Trophoblast cell (in vitro differentiated cells and primary cell): Measurements from ENCODE around the gene CA11.

Experiments used
- DNase-seq, 2 donors: peaks; one replicate each; pipeline ENCODE4 v3.0.0-alpha.2; 2016
- H2AFZ ChIP-seq: 2 replicates; pipeline ENCODE4 v1.6.1; 2013; ENCODE audit warnings: low read length, moderate library complexity, mild to moderate bottlenecking; ENCODE audit not compliant: insufficient read depth, poor library complexity
- H2AK5ac ChIP-seq: 2 replicates; pipeline ENCODE4 v1.6.1; 2013; ENCODE audit warnings: mild to moderate bottlenecking, low read length
- H2BK120ac ChIP-seq: 2 replicates; pipeline ENCODE4 v1.6.1; 2013; ENCODE audit warnings: low read length, mild to moderate bottlenecking, moderate library complexity; ENCODE audit not compliant: insufficient read depth, poor library complexity
- H2BK12ac ChIP-seq: 2 replicates; pipeline ENCODE4 v1.6.1; 2013; ENCODE audit warnings: mild to moderate bottlenecking, low read length, moderate library complexity
- H2BK5ac ChIP-seq: 2 replicates; pipeline ENCODE4 v1.6.1; 2013; ENCODE audit warnings: low read length, low read depth, moderate library complexity, mild to moderate bottlenecking; ENCODE audit not compliant: poor library complexity
- H3K14ac ChIP-seq: 2 replicates; pipeline ENCODE4 v1.6.1; 2013; ENCODE audit warnings: mild to moderate bottlenecking, low read length
- H3K18ac ChIP-seq: 2 replicates; pipeline ENCODE4 v1.6.1; 2013; ENCODE audit warnings: mild to moderate bottlenecking, low read length
- H3K23ac ChIP-seq: 2 replicates; pipeline ENCODE4 v1.6.1; 2013; ENCODE audit warnings: low read length
- H3K27ac ChIP-seq: 2 replicates; pipeline ENCODE4 v1.5.1; 2013; ENCODE audit warnings: low read depth, mild to moderate bottlenecking, inconsistent platforms, low read length, moderate library complexity
- H3K27me3 ChIP-seq: 2 replicates; pipeline ENCODE4 v1.6.1; 2013; ENCODE audit warnings: inconsistent platforms, mild to moderate bottlenecking, low read length, moderate library complexity; ENCODE audit not compliant: insufficient read depth
- H3K36me3 ChIP-seq, 2 experiments: 1 replicate in 1 of 2; 2 replicates in 1 of 2; pipeline ENCODE4 v1.6.1; 2013; ENCODE audit warnings: low read length in 2 of 2, mild to moderate bottlenecking in 2 of 2, moderate library complexity in 1 of 2; ENCODE audit not compliant: insufficient read depth in 2 of 2, control insufficient read depth in 1 of 2
- H3K4ac ChIP-seq: 2 replicates; pipeline ENCODE4 v1.6.1; 2013; ENCODE audit warnings: low read depth, mild to moderate bottlenecking, low read length, moderate library complexity
- H3K4me1 ChIP-seq, 2 experiments: 1 replicate in 1 of 2; 2 replicates in 1 of 2; pipeline ENCODE4 v1.6.1; 2013; ENCODE audit warnings: low read length in 2 of 2, mild to moderate bottlenecking in 2 of 2, moderate library complexity in 1 of 2; ENCODE audit not compliant: insufficient read depth in 2 of 2, control insufficient read depth in 1 of 2
- H3K4me2 ChIP-seq: 2 replicates; pipeline ENCODE4 v1.6.1; 2013; ENCODE audit warnings: inconsistent platforms, mild to moderate bottlenecking, low read length, moderate library complexity
- H3K4me3 ChIP-seq: 2 replicates; pipeline ENCODE4 v1.5.1; 2013; ENCODE audit warnings: mild to moderate bottlenecking, low read depth, low read length, inconsistent platforms
- H3K79me1 ChIP-seq: one replicate; pipeline ENCODE4 v1.6.1; 2013; ENCODE audit warnings: low read length
- H3K79me2 ChIP-seq: 2 replicates; pipeline ENCODE4 v1.6.1; 2013; ENCODE audit warnings: low read length, mild to moderate bottlenecking; ENCODE audit not compliant: control insufficient read depth, insufficient read depth, poor library complexity
- H3K9ac ChIP-seq: 2 replicates; pipeline ENCODE4 v1.6.1; 2013; ENCODE audit warnings: mild to moderate bottlenecking, low read length
- H3K9me3 ChIP-seq: 2 replicates; pipeline ENCODE4 v1.6.1; 2013; ENCODE audit warnings: low read depth, mild to moderate bottlenecking, control low read depth, inconsistent platforms, low read length; ENCODE audit not compliant: insufficient read depth
- H4K12ac ChIP-seq: 2 replicates; pipeline ENCODE4 v1.6.1; 2013; ENCODE audit warnings: low read depth, mild to moderate bottlenecking, low read length, moderate library complexity
- H4K8ac ChIP-seq: 2 replicates; pipeline ENCODE4 v1.6.1; 2013; ENCODE audit warnings: low read depth, mild to moderate bottlenecking, low read length, moderate library complexity
- H4K91ac ChIP-seq: one replicate; pipeline ENCODE4 v1.6.1; 2013; ENCODE audit warnings: low read depth, mild to moderate bottlenecking, low read length, moderate library complexity
- WGBS: extraction: QIAGEN DNeasy Blood & Tissue Kit; methylation state at CpG from one replicate; pipeline ENCODE4 v1.1.7; 2013; ENCODE audit warnings: missing lambda C conversion rate; ENCODE audit not compliant: insufficient read length, insufficient coverage; ENCODE audit errors: extremely low coverage; 5-methylcytosine and 5-hydroxymethylcytosine counted together

The CA11 gene

DNA sequence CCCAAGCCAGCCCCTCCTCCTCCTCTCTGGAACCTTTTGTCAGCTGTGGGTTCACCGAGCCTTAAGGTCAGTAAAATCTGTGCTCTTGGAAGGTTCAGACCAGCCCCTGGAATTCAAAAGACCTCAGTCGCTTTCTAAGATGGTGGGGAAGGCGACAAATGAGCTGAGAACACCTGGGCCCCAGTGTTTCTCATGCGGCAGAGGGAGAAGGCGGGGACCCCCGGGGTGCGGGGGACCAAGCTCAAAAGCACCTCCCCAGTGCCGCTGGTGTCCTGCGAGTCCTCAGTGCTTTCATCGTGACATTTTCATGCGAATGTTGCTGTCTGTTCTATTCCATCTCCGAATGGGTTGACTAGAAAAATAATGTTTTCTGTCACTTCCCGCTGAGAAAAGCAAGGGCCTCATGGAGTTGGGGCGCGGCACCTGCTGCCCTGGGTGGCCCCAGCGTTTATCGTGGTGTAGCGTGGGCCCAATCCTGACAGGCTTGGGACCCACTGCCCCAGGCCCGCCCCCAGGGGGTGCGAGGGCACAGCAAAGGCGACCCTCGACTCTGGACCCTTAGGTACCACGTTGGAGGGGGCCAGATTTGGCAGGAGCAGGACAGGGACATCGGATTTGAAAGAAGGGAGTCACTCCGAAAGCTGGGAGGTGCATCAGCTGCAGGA is 27.6 kb upstream of the CA11 start:
- no peak overlapping the region for H3K4ac ChIP-seq
- no peak overlapping the region for H4K8ac ChIP-seq
- H2AFZ ChIP-seq, result no peak overlapping the region
- H3K79me2 ChIP-seq, result no peaks in the 10 kb centered on the region
- no peak overlapping the region for H3K27ac ChIP-seq
- H3K36me3 ChIP-seq, result no peaks in the 10 kb centered on the region
- H3K4me3 ChIP-seq, result no peak overlapping the region
- no peak overlapping the region for H3K9ac ChIP-seq
- no peaks in the 10 kb centered on the region for H3K79me1 ChIP-seq
- H2AK5ac ChIP-seq, result no peak overlapping the region
- no peak overlapping the region for H3K18ac ChIP-seq
- no peak overlapping the region for H3K23ac ChIP-seq
- no peaks in the 10 kb centered on the region for H3K4me1 ChIP-seq
- no peak overlapping the region for H4K91ac ChIP-seq
- WGBS, result no CpG with 5 or more reads among the region's 25 CpGs
- no peak overlapping the region for H3K14ac ChIP-seq
- no peak overlapping the region for H2BK120ac ChIP-seq
- DNase-seq, result no peak
- H3K9me3 ChIP-seq, result peaks cover 11% of the 10 kb centered on the region
- no peaks in the 10 kb centered on the region for H3K27me3 ChIP-seq
- H2BK5ac ChIP-seq, result no peak overlapping the region
- no peak overlapping the region for H4K12ac ChIP-seq
- H2BK12ac ChIP-seq, result no peak overlapping the region
- no peak overlapping the region for H3K4me2 ChIP-seq

DNA sequence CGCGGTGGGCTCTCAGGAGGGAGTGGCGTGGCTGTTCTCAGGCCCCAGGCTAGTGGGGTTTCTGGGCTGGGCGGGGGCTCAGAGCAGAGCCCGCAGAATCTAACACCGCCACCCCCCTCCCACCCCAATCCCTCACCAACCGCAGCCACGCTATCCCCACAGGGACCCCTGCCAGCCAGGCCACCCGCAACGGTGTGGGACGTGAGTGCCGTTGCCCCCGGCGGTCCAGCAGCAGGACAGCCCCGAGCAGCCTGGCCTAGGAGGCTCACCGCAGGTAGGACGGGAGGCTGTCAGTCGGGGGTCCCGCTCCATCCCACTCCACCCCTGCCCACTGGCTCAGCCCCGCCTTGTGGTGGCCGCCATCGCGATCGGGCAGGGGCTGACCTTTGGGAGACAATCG is 27.0 kb upstream of the CA11 start, which contains the start of gene NTN5:
Gene NTN5 (minus strand): TSS at position 24 of the 400 bp plus-strand sequence. CDS start 2,031 bp downstream, outside the sequence.
- WGBS, result no CpG with 5 or more reads among the region's 25 CpGs
- Histone ChIP-seq H3K79me2 (no peaks in the 10 kb centered on the region), H3K18ac (no peak within 1 kb of the TSS), H3K79me1 (no peaks in the 10 kb centered on the region), H2BK5ac (no peak within 1 kb of the TSS), H3K4me2 (no peak within 1 kb of the TSS), H3K4ac (no peak within 1 kb of the TSS), H2AFZ (no peak within 1 kb of the TSS), H2BK12ac (no peak within 1 kb of the TSS), H3K9ac (no peak within 1 kb of the TSS), H3K14ac (no peak within 1 kb of the TSS), H2AK5ac (no peak within 1 kb of the TSS), H3K4me1 (no peaks in the 10 kb centered on the region), H2BK120ac (no peak within 1 kb of the TSS), H4K8ac (no peak within 1 kb of the TSS), H3K27me3 (no peaks in the 10 kb centered on the region), H3K36me3 (no peaks in the 10 kb centered on the region), H3K4me3 (no peak within 1 kb of the TSS), H3K27ac (no peak within 1 kb of the TSS), H4K91ac (no peak within 1 kb of the TSS), H4K12ac (no peak within 1 kb of the TSS), H3K23ac (no peak within 1 kb of the TSS), H3K9me3 (peaks cover 11% of the 10 kb centered on the region)
- DNase-seq, result no peak

- no peaks in the 10 kb centered on the region for H3K36me3 ChIP-seq
- no peak overlapping the region for H2BK12ac ChIP-seq
Observed at GRCh38 chr19:48671446-48671995, 25.5 kb upstream of the CA11 start.

DNA sequence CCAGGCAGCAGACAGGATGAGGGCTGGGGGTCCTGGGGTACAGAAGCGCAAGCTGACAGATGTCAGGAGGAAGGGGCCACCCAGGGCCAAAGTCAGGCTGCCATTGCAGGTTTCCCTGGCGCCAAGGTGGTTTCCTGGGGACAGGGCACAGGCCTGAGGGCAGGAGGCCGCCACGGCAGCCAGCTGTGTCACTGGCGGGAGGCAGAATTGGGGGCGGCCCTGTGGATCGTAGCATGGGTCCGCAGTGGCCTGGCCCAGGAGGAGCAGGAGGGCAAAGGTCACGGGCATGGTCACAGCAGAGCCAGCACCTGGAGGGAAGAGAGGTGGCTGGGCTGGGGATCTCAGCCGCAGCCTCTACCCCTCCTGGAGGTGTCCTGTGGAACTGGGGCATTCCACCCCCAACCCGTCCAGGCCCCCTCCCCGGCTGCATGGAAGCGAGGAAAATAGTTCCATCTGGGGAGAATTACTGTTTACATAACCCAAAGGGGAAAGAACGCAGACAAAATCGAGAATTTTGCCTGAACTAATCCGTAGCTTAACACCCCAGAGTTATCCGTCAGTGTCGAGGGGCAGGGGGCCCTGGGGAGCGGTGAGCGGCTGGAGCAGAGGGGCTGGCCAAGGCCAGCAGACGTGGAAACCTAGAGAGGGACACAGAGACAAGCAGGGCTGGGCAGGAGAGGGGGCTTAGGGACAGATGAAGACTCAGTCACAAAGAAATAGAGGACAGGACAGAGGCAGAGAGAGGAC is 24.9 kb upstream of the CA11 start:
- Histone ChIP-seq H3K4me3 (no peak overlapping the region), H4K91ac (no peak overlapping the region), H2AFZ (no peak overlapping the region), H3K4me1 (no peaks in the 10 kb centered on the region), H4K12ac (no peak overlapping the region), H2BK5ac (no peak overlapping the region), H3K36me3 (no peaks in the 10 kb centered on the region), H2AK5ac (no peak overlapping the region), H3K18ac (no peak overlapping the region), H4K8ac (no peak overlapping the region), H3K27me3 (no peaks in the 10 kb centered on the region), H3K23ac (no peak overlapping the region), H3K9me3 (peaks cover 11% of the 10 kb centered on the region), H2BK12ac (no peak overlapping the region), H3K4me2 (no peak overlapping the region), H3K79me2 (no peaks in the 10 kb centered on the region), H3K27ac (no peak overlapping the region), H3K4ac (no peak overlapping the region), H3K79me1 (no peaks in the 10 kb centered on the region), H3K14ac (no peak overlapping the region), H3K9ac (no peak overlapping the region), H2BK120ac (no peak overlapping the region)
- no CpG with 5 or more reads among the region's 21 CpGs for WGBS
- DNase-seq, result no peak

More at GRCh38 chr19:48671446-48671995, 25.5 kb upstream of the CA11 start:
- Histone ChIP-seq H3K4me3 (no peak overlapping the region), H3K27me3 (no peaks in the 10 kb centered on the region), H2AK5ac (no peak overlapping the region), H4K91ac (no peak overlapping the region), H4K12ac (no peak overlapping the region), H3K79me2 (no peaks in the 10 kb centered on the region), H3K4me2 (no peak overlapping the region), H2BK120ac (no peak overlapping the region), H3K23ac (no peak overlapping the region), H2AFZ (no peak overlapping the region), H3K79me1 (no peaks in the 10 kb centered on the region), H3K18ac (no peak overlapping the region), H2BK5ac (no peak overlapping the region), H3K9ac (no peak overlapping the region), H4K8ac (no peak overlapping the region), H3K4ac (no peak overlapping the region), H3K14ac (no peak overlapping the region), H3K9me3 (peaks cover 11% of the 10 kb centered on the region), H3K4me1 (no peaks in the 10 kb centered on the region), H3K27ac (no peak overlapping the region)
- no CpG with 5 or more reads among the region's 10 CpGs for WGBS
- no peak for DNase-seq
